A549 (cell line): Measurements from ENCODE around the gene C4orf36. TPM values are rescaled to one million over a fixed set of nuclear protein-coding genes. Genes with fewer than 3 reads are reported as not detected.

Experiments used
- ATAC-seq, 2 experiments: fragments of 200-7000 bp in 1 of 2; fragments of >200 bp in 1 of 2; cut with Nextera tagmentation in 1 of 2; cut with Tn5 transposase in 1 of 2; 3 replicates each; pipeline versions ENCODE4 v1.8.0 to v1.9.1; 2018 to 2020; ENCODE audit warnings: mild to moderate bottlenecking in 1 of 2, moderate library complexity in 1 of 2
- CTCF ChIA-PET: fragments of 300-600 bp; sonication (Branson Sonifier 250); formaldehyde crosslinking; extraction: SDS; loops from one replicate; lab custom pipeline; 2021; ENCODE audit warnings: antibody characterized with exemption, inconsistent platforms; lab: Yijun Ruan, JAX
- POLR2A ChIA-PET: fragments of 350-600 bp; formaldehyde crosslinking; extraction: SDS; loops from one replicate; lab custom pipeline; 2021; ENCODE audit warnings: antibody characterized with exemption, inconsistent platforms; lab: Yijun Ruan, JAX
- DNase-seq, 2 experiments: peaks; one replicate each; pipeline versions ENCODE4 v3.0.0 to v3.0.0-alpha.2; 2011 to 2016; ENCODE audit warnings: low read depth in 1 of 2, low spot score in 1 of 2
- FAIRE-seq: peaks from 2 replicates; lab custom pipeline; 2011; peaks lifted over from hg19 to GRCh38; lab: Jason Lieb, UNC
- H3K27ac ChIP-seq, 2 experiments: fragments of >200 bp; sonication (Bioruptor Twin); formaldehyde crosslinking; 3 replicates each; pipeline ENCODE4 v1.5.1; 2016 to 2017
- H3K4me1 ChIP-seq: fragments of >200 bp; sonication (Bioruptor Twin); formaldehyde crosslinking; 3 replicates; pipeline ENCODE4 v1.6.1; 2016
- H3K4me2 ChIP-seq: fragments of >200 bp; sonication (Bioruptor Twin); formaldehyde crosslinking; 3 replicates; pipeline ENCODE4 v1.6.1; 2016
- H3K4me3 ChIP-seq: fragments of >200 bp; sonication (Bioruptor Twin); formaldehyde crosslinking; 3 replicates; pipeline ENCODE4 v1.5.1; 2016
- H3K9me3 ChIP-seq: fragments of >200 bp; sonication (Bioruptor Twin); formaldehyde crosslinking; 3 replicates; pipeline ENCODE4 v1.6.1; 2016
- ATOH8 ChIP-seq: fragments of 250-450 bp; sonication (Bioruptor Pico); IDR thresholded peaks from 2 replicates; pipeline ENCODE4 v1.5.0; 2020; ENCODE audit warnings: low read depth, mild to moderate bottlenecking, moderate library complexity
- BHLHE40 ChIP-seq: IDR thresholded peaks from 2 replicates; pipeline ENCODE4 v1.6.1; 2012; ENCODE audit warnings: low read depth, low read length, inconsistent platforms
- CBX8 ChIP-seq: fragments of 200-600 bp; sonication (generic); IDR thresholded peaks from 2 replicates; pipeline ENCODE4 v1.6.1; 2016
- CHD4 ChIP-seq: fragments of 200-600 bp; sonication (generic); IDR thresholded peaks from 2 replicates; pipeline ENCODE4 v1.6.1; 2016; ENCODE audit warnings: antibody characterized with exemption, mild to moderate bottlenecking, borderline replicate concordance
- E2F6 ChIP-seq: IDR thresholded peaks from 2 replicates; pipeline ENCODE4 v1.6.1; 2012; ENCODE audit warnings: low read depth, borderline replicate concordance
- EHF ChIP-seq: fragments of 250-450 bp; sonication (Bioruptor Pico); IDR thresholded peaks from 2 replicates; pipeline ENCODE4 v1.5.0; 2020; ENCODE audit warnings: mild to moderate bottlenecking
- EHMT2 ChIP-seq: fragments of 200-600 bp; sonication (generic); IDR thresholded peaks from 2 replicates; pipeline ENCODE4 v1.6.1; 2016; ENCODE audit warnings: antibody characterized with exemption, low read depth, mild to moderate bottlenecking, moderate library complexity
- EP300 ChIP-seq, 2 experiments: fragments of >200 bp; sonication (Bioruptor Twin); formaldehyde crosslinking; IDR thresholded peaks; 2 replicates in 1 of 2; 3 replicates in 1 of 2; pipeline ENCODE4 v1.6.1; 2016 to 2017
- ESRRA ChIP-seq: fragments of 150-350 bp; IDR thresholded peaks from 2 replicates; pipeline ENCODE4 v1.6.1; 2014; ENCODE audit warnings: mild to moderate bottlenecking, low read length, borderline replicate concordance
- FOSB ChIP-seq: fragments of 250-450 bp; sonication (Bioruptor Pico); IDR thresholded peaks from 2 replicates; pipeline ENCODE4 v1.5.0; 2020; ENCODE audit warnings: mild to moderate bottlenecking, moderate library complexity
- FOSL2 ChIP-seq, 2 experiments: fragments of 450-650 bp in 1 of 2; fragments of >200 bp in 1 of 2; sonication (Bioruptor Twin) in 1 of 2; formaldehyde crosslinking; IDR thresholded peaks; 2 replicates each; pipeline versions ENCODE4 v1.5.0 to v1.6.1; 2016 to 2020; ENCODE audit warnings: mild to moderate bottlenecking in 1 of 2, moderate library complexity in 1 of 2
- FOXS1 ChIP-seq: fragments of 250-450 bp; sonication (Bioruptor Pico); IDR thresholded peaks from 2 replicates; pipeline ENCODE4 v1.5.0; 2020; ENCODE audit warnings: mild to moderate bottlenecking, moderate library complexity
- HDAC2 ChIP-seq: fragments of 200-600 bp; sonication (generic); IDR thresholded peaks from 2 replicates; pipeline ENCODE4 v1.6.1; 2016
- HES2 ChIP-seq: fragments of >200 bp; sonication (Bioruptor Twin); formaldehyde crosslinking; IDR thresholded peaks from 2 replicates; pipeline ENCODE4 v1.6.1; 2016
- HEYL ChIP-seq: fragments of 250-450 bp; sonication (Bioruptor Pico); IDR thresholded peaks from 2 replicates; pipeline ENCODE4 v1.8.0; 2021; ENCODE audit warnings: mild to moderate bottlenecking, moderate library complexity
- HOXA7 ChIP-seq: fragments of 250-450 bp; sonication (Bioruptor Pico); IDR thresholded peaks from 2 replicates; pipeline ENCODE4 v1.5.0; 2020; ENCODE audit warnings: mild to moderate bottlenecking, moderate library complexity
- HOXB13 ChIP-seq: fragments of 250-450 bp; sonication (Bioruptor Pico); IDR thresholded peaks from 2 replicates; pipeline ENCODE4 v1.5.0; 2020; ENCODE audit warnings: low read depth, mild to moderate bottlenecking, moderate library complexity
- HOXB5 ChIP-seq: fragments of 250-450 bp; sonication (Bioruptor Pico); IDR thresholded peaks from 2 replicates; pipeline ENCODE4 v1.5.0; 2020; ENCODE audit warnings: mild to moderate bottlenecking, moderate library complexity
- JUN ChIP-seq, 2 experiments: fragments of >200 bp; sonication (Bioruptor Twin); formaldehyde crosslinking; IDR thresholded peaks; 2 replicates in 1 of 2; 3 replicates in 1 of 2; pipeline ENCODE4 v1.6.1; 2016 to 2017
- KDM1A ChIP-seq: fragments of 200-600 bp; sonication (generic); IDR thresholded peaks from 2 replicates; pipeline ENCODE4 v1.6.1; 2016; ENCODE audit warnings: low read depth, mild to moderate bottlenecking
- KDM5A ChIP-seq: fragments of 200-600 bp; sonication (generic); IDR thresholded peaks from 2 replicates; pipeline ENCODE4 v1.6.1; 2016; ENCODE audit warnings: antibody characterized with exemption, mild to moderate bottlenecking
- MAFK ChIP-seq: fragments of 450-650 bp; IDR thresholded peaks from 2 replicates; pipeline ENCODE4 v1.6.1; 2014; ENCODE audit not compliant: partially characterized antibody
- MAX ChIP-seq: IDR thresholded peaks from 2 replicates; pipeline ENCODE4 v1.6.1; 2012
- MAZ ChIP-seq: fragments of 150-350 bp; IDR thresholded peaks from 2 replicates; pipeline ENCODE4 v1.6.1; 2014; ENCODE audit warnings: antibody characterized with exemption, low read depth, low read length, borderline replicate concordance
- MYC ChIP-seq: IDR thresholded peaks from 2 replicates; pipeline ENCODE4 v1.6.1; 2012; ENCODE audit warnings: mild to moderate bottlenecking, inconsistent platforms, low read length, improper control_type of control experiment, borderline replicate concordance
- NFE2L2 ChIP-seq: fragments of 150-350 bp; conservative IDR thresholded peaks from 2 replicates; pipeline ENCODE4 v1.6.1; 2014; ENCODE audit warnings: low read length
- NPAS2 ChIP-seq: fragments of 250-450 bp; sonication (Bioruptor Pico); IDR thresholded peaks from 2 replicates; pipeline ENCODE4 v1.8.0; 2022; ENCODE audit warnings: mild to moderate bottlenecking, moderate library complexity, borderline replicate concordance
- PBX3 ChIP-seq: IDR thresholded peaks from 2 replicates; pipeline ENCODE4 v1.6.1; 2012
- POLR2A ChIP-seq: IDR thresholded peaks from 2 replicates; pipeline ENCODE4 v1.6.1; 2012; ENCODE audit warnings: mild to moderate bottlenecking, low read length
- POLR2AphosphoS2 ChIP-seq: conservative IDR thresholded peaks from 2 replicates; pipeline ENCODE4 v1.6.1; 2012; ENCODE audit warnings: low read length, improper control_type of control experiment, inconsistent platforms
- RAD21 ChIP-seq, 2 experiments: fragments of >200 bp in 1 of 2; sonication (Bioruptor Twin) in 1 of 2; formaldehyde crosslinking in 1 of 2; IDR thresholded peaks in 1 of 2; conservative IDR thresholded peaks in 1 of 2; 2 replicates in 1 of 2; 3 replicates in 1 of 2; pipeline ENCODE4 v1.6.1; 2012 to 2018; ENCODE audit warnings: inconsistent platforms in 1 of 2
- RARB ChIP-seq: fragments of 250-450 bp; sonication (Bioruptor Pico); IDR thresholded peaks from 2 replicates; pipeline ENCODE4 v1.8.0; 2021; ENCODE audit warnings: mild to moderate bottlenecking, moderate library complexity
- RCOR1 ChIP-seq: fragments of 150-350 bp; IDR thresholded peaks from 2 replicates; pipeline ENCODE4 v1.6.1; 2014; ENCODE audit warnings: antibody characterized with exemption, low read length, low read depth
- SMC3 ChIP-seq: fragments of >200 bp; sonication (Bioruptor Twin); formaldehyde crosslinking; IDR thresholded peaks from 3 replicates; pipeline ENCODE4 v1.6.1; 2018; ENCODE audit warnings: inconsistent platforms
- SREBF2 ChIP-seq: fragments of 450-650 bp; IDR thresholded peaks from 2 replicates; pipeline ENCODE4 v1.6.1; 2014; ENCODE audit warnings: mild to moderate bottlenecking, moderate library complexity
- TFCP2L1 ChIP-seq: fragments of 250-450 bp; sonication (Bioruptor Pico); IDR thresholded peaks from 2 replicates; pipeline ENCODE4 v1.5.0; 2021; ENCODE audit warnings: mild to moderate bottlenecking
- USF2 ChIP-seq: fragments of 450-650 bp; IDR thresholded peaks from 2 replicates; pipeline ENCODE4 v1.6.1; 2014; ENCODE audit warnings: antibody characterized with exemption
- ZC3H11A ChIP-seq: fragments of 450-650 bp; IDR thresholded peaks from 2 replicates; pipeline ENCODE4 v1.6.1; 2014; ENCODE audit warnings: antibody characterized with exemption, mild to moderate bottlenecking
- ZFP36 ChIP-seq: fragments of 450-650 bp; IDR thresholded peaks from 2 replicates; pipeline ENCODE4 v1.6.1; 2014; ENCODE audit warnings: borderline replicate concordance; ENCODE audit not compliant: partially characterized antibody
- ZNF302 ChIP-seq: fragments of 250-450 bp; sonication (Bioruptor Pico); IDR thresholded peaks from 2 replicates; pipeline ENCODE4 v1.9.0; 2021; ENCODE audit warnings: inconsistent platforms, mild to moderate bottlenecking, moderate library complexity
- WGBS: methylation state at CpG from one replicate; pipeline ENCODE4 v1.1.6; 2017; ENCODE audit errors: missing lambda C conversion rate; 5-methylcytosine and 5-hydroxymethylcytosine counted together
- polyA plus RNA-seq, 4 experiments: library from polyadenylated mRNA; depleted of rRNA in 3 of 4; stranded (reverse); fragments of >200 nt; fragmentation: RNase III in 1 of 4; extraction: RNeasy Plus Mini Kit Qiagen cat#74134 plus additional on column Dnase treatment in 1 of 4; gene quantifications; 2 replicates in 3 of 4; 3 replicates in 1 of 4; pipeline ENCODE4 v1.2.3, GENCODE V29; 2011 to 2017

Gene C4orf36
- polyA plus RNA-seq, 2 of the 4 experiments (the other 2 are of a cell fraction), result 1.5 to 1.9 TPM

GRCh38 chr4:86926435-86927086, 34.3 kb upstream of the C4orf36 start:
- POLR2A ChIA-PET, result interaction anchor here (2.0 kb wide), 1 partner anchor 79 kb away, joined by 9 read pairs; no protein-coding TSS in a partner anchor
- no peak overlapping the region for H3K4me3 ChIP-seq
- TF ChIP-seq SREBF2 (no peak), USF2 (0 out of 2 replicates have a peak, but pooled peaks have one; percentile 15), MAFK (no peak), EHMT2 (no peak), ATOH8 (no peak), TFCP2L1 (CRISPR knock-in tag) (no peak), E2F6 (no peak), RCOR1 (no peak), BHLHE40 (no peak), FOSL2 (IDR thresholded peaks at IDR 0.05) (no peak), FOSL2 (CRISPR knock-in tag; IDR thresholded peaks at IDR 0.05) (peak; percentile 53), RARB (CRISPR knock-in tag) (peak; percentile 94), NPAS2 (CRISPR knock-in tag) (no peak), CHD4 (no peak), ZNF302 (CRISPR knock-in tag) (no peak), MAX (no peak; the same call in 1 of the 2 replicates), MYC (no peak), POLR2A (no peak), ESRRA (no peak), HOXB5 (CRISPR knock-in tag) (no peak), JUN (IDR thresholded peaks at IDR 0.05) (no peak), HES2 (no peak), MAZ (no peak), NFE2L2 (no peak), POLR2AphosphoS2 (no peak), EHF (CRISPR knock-in tag) (no peak), KDM5A (no peak), PBX3 (no peak), ZC3H11A (no peak), HOXA7 (no peak), HEYL (CRISPR knock-in tag) (no peak), RAD21 (conservative IDR thresholded peaks at IDR 0.05 in 1 of 2, IDR thresholded peaks at IDR 0.05 in 1 of 2) (no peak), SMC3 (no peak), FOSB (CRISPR knock-in tag) (no peak), ZFP36 (no peak), KDM1A (no peak), EP300 (IDR thresholded peaks at IDR 0.05) (peak in 1 of 2 experiments; percentile 51; a peak in 2 of 5 replicates), HDAC2 (no peak), HOXB13 (CRISPR knock-in tag) (peak; percentile 74; the same call in 1 of the 2 replicates), CBX8 (no peak), FOXS1 (CRISPR knock-in tag) (no peak)

More at GRCh38 chr4:86926435-86927086, 34.3 kb upstream of the C4orf36 start:
- CTCF ChIA-PET, result interaction anchor here (0.8 to 1.2 kb wide), 2 partner anchors 23 to 167 kb away, joined by 3 read pairs; no protein-coding TSS in a partner anchor
- ATAC-seq (peak; percentile 14 to 62; a peak in 3 of 6 replicates), FAIRE-seq (no peak), DNase-seq (peak in 1 of 2 experiments; percentile 81)
- WGBS, result 35% methylated on average over 6 of the region's 6 CpGs
- Histone ChIP-seq H3K4me2 (peak overlapping the region; percentile 63), H3K9me3 (no peaks in the 10 kb centered on the region), H3K4me1 (peaks cover 54% of the 10 kb centered on the region), H3K27ac (peak overlapping the region; percentile 57 to 81)
